Calu3 (cell line): ENCODE data around the gene DIAPH2. TPM values are rescaled to one million over a fixed set of nuclear protein-coding genes. Genes with fewer than 3 reads are reported as not detected.
"Not testable (repeated sequence)": the region's sequence is repeated elsewhere in the genome, so short reads cannot be mapped to it uniquely, and the experiment has no call there.

Experiments used
- BruUV-seq: library from RNA; stranded (reverse); fragments of 400-500 nt; replicated peaks from 2 replicates; lab custom pipeline; 2021; lab: Mats Ljungman, UMichigan
- CTCF ChIA-PET: fragments of 300-600 bp; sonication (Branson Sonifier 250); formaldehyde crosslinking; loops from one replicate; lab custom pipeline; 2022; ENCODE audit warnings: antibody characterized with exemption; lab: Charles Lee
- DNase-seq: peaks from one replicate; pipeline ENCODE4 v3.0.0; 2022
- H3K27ac Mint-ChIP-seq: one replicate; pipeline ENCODE4 v1.8.0; 2022; ENCODE audit warnings: mixed read lengths; ENCODE audit not compliant: unreplicated experiment
- H3K27me3 Mint-ChIP-seq: one replicate; pipeline ENCODE4 v1.8.0; 2022; ENCODE audit warnings: mixed read lengths; ENCODE audit not compliant: unreplicated experiment
- H3K36me3 Mint-ChIP-seq: one replicate; pipeline ENCODE4 v1.8.0; 2022; ENCODE audit warnings: mild to moderate bottlenecking, moderate library complexity, mixed read lengths; ENCODE audit not compliant: insufficient read depth, unreplicated experiment
- H3K4me1 Mint-ChIP-seq: one replicate; pipeline ENCODE4 v1.8.0; 2022; ENCODE audit warnings: mild to moderate bottlenecking, low read depth, mixed read lengths; ENCODE audit not compliant: unreplicated experiment
- H3K4me3 Mint-ChIP-seq: one replicate; pipeline ENCODE4 v1.8.0; 2022; ENCODE audit warnings: mild to moderate bottlenecking, low read depth, moderate library complexity, mixed read lengths; ENCODE audit not compliant: unreplicated experiment
- H3K9me3 Mint-ChIP-seq: one replicate; pipeline ENCODE4 v1.8.0; 2022; ENCODE audit warnings: low read depth, mixed read lengths; ENCODE audit not compliant: unreplicated experiment
- CTCF ChIP-seq: fragments of 200-600 bp; IDR thresholded peaks from one replicate; pipeline ENCODE4 v1.8.0; 2022; ENCODE audit warnings: antibody characterized with exemption; ENCODE audit not compliant: unreplicated experiment
- intact Hi-C: fragments of 100-400 bp; cut with micrococcal nuclease; formaldehyde crosslinking; loops from one replicate; pipeline ENCODE4 v1.10.0; 2022; ENCODE audit not compliant: unreplicated experiment
- total RNA-seq: library from RNA; stranded (reverse); gene quantifications from 2 replicates; pipeline ENCODE4 v1.2.3, GENCODE V29; 2022

Gene DIAPH2
- total RNA-seq, 1 experiment from 2014 or later = 24.2 TPM

GRCh38 chrX:96729053-96729452 lies 44.4 kb downstream of the DIAPH2 start:
- Mint-ChIP-seq H3K36me3 (no peaks in the 10 kb centered on the region), H3K27me3 (no peaks in the 10 kb centered on the region), H3K4me3 (no peak overlapping the region), H3K9me3 (peaks cover 2% of the 10 kb centered on the region), H3K27ac (no peak overlapping the region), H3K4me1 (no peaks in the 10 kb centered on the region)
- no TSS peak for BruUV-seq
- CTCF ChIA-PET = no interaction called here
- TF ChIP-seq CTCF = no peak
- DNase-seq = no peak
- intact Hi-C loops = no loop called here

DNA sequence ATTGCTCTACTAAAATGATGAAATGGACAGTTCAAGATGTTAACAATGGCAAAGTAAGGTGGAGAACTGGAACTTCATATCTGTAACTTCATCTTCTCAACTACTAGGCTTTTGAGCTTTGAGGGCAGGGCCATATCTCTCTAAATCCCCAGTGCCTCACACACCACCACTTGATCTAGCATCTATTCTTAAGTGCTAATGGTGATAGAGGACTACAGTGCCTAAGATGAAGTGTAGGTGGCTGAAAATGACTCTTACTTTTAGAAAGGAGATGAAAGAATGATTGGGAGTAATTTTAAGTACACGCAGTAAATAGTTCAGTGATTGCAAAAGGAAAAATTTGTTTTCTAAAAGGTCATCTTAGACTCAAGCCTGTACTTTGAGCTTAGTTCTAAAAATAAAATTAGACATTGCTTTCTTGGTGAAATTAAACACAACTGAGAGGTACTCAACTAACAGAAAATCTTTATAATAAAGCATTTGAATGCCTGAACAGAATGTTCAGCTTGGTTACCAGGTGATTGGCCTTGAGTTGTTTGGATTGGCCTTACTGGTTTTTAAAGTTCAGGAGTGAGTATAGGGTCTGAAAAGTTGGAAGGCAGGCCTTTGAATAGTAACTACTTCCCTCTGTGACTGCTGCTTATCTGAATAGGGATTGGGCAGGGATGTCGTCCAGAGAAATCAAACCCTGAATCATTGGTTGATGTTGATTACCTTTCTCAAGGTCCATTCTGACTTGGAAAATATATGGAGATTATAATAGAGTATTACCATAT lies 45.4 kb downstream of the DIAPH2 start:
- no peaks in the 10 kb centered on the region for H3K36me3 Mint-ChIP-seq
- CTCF ChIA-PET = no interaction called here
- BruUV-seq = no TSS peak
- H3K27ac Mint-ChIP-seq = no peak overlapping the region
- H3K9me3 Mint-ChIP-seq = peaks cover 2% of the 10 kb centered on the region
- no peak for TF ChIP-seq CTCF
- no peak for DNase-seq
- H3K4me1 Mint-ChIP-seq = no peaks in the 10 kb centered on the region
- intact Hi-C loops = no loop called here
- H3K27me3 Mint-ChIP-seq = no peaks in the 10 kb centered on the region
- H3K4me3 Mint-ChIP-seq = no peak overlapping the region

GRCh38 chrX:96731000-96731399 lies 46.4 kb downstream of the DIAPH2 start:
- DNase-seq, H3K9me3 Mint-ChIP-seq, H3K27me3 Mint-ChIP-seq, H3K36me3 Mint-ChIP-seq, H3K4me3 Mint-ChIP-seq, BruUV-seq, intact Hi-C loops, H3K27ac Mint-ChIP-seq, CTCF ChIA-PET, H3K4me1 Mint-ChIP-seq: not testable (repeated sequence)

- H3K4me3 Mint-ChIP-seq = no peak overlapping the region
- H3K27ac Mint-ChIP-seq = no peak overlapping the region
- no peaks in the 10 kb centered on the region for H3K4me1 Mint-ChIP-seq
- BruUV-seq = no TSS peak
- no peak for TF ChIP-seq CTCF
- CTCF ChIA-PET = no interaction called here
- H3K9me3 Mint-ChIP-seq = no peaks in the 10 kb centered on the region
- intact Hi-C loops = no loop called here
- H3K27me3 Mint-ChIP-seq = no peaks in the 10 kb centered on the region
- DNase-seq = no peak
- no peaks in the 10 kb centered on the region for H3K36me3 Mint-ChIP-seq
These were observed 58.9 kb downstream of the DIAPH2 start for GRCh38 chrX:96743367-96744073.
